Suppressor macrophage treated with lipopolysaccharide for 4 hours (primary cell): ENCODE results near the gene COL5A3.
"Not testable (repeated sequence)": the region's sequence is repeated elsewhere in the genome, so short reads cannot be mapped to it uniquely, and the experiment has no call there.

Source experiments
- DNase-seq: peaks from one replicate; pipeline ENCODE4 v3.0.0-alpha.2; 2020

The COL5A3 gene

GRCh38 chr19:9968820-9969687 is 41.2 kb downstream of the COL5A3 start:
- DNase-seq: no peak

GRCh38 chr19:9967326-9967725 is 43.0 kb downstream of the COL5A3 start:
- DNase-seq: no peak

GRCh38 chr19:9966448-9966847 is 43.9 kb downstream of the COL5A3 start:
- DNase-seq: no peak

GRCh38 chr19:9966024-9966423 is 44.3 kb downstream of the COL5A3 start:
- DNase-seq: no peak

- no peak for DNase-seq
These were observed 47.5 kb downstream of the COL5A3 start for GRCh38 chr19:9962623-9963290.

- no peak for DNase-seq
These were observed 49.2 kb downstream of the COL5A3 start for GRCh38 chr19:9961103-9961502.

GRCh38 chr19:9958379-9958821 is 51.9 kb downstream of the COL5A3 start:
- DNase-seq: no peak

GRCh38 chr19:9956956-9957355 is 53.3 kb downstream of the COL5A3 start:
- no peak for DNase-seq

GRCh38 chr19:9953802-9954542 is 56.3 kb downstream of the COL5A3 start:
- DNase-seq: no peak

- DNase-seq: no peak
These were observed 58.0 kb downstream of the COL5A3 start for GRCh38 chr19:9952276-9952675.

- no peak for DNase-seq
These were observed 62.9 kb downstream of the COL5A3 start for GRCh38 chr19:9947441-9947840.

GRCh38 chr19:9946528-9947125 is 63.7 kb downstream of the COL5A3 start:
- DNase-seq: not testable (repeated sequence)

GRCh38 chr19:9945319-9945966 is 64.9 kb downstream of the COL5A3 start:
- DNase-seq: no peak

- DNase-seq: no peak
These were observed 66.6 kb downstream of the COL5A3 start for GRCh38 chr19:9943744-9944143.

- DNase-seq: no peak
These were observed 68.6 kb downstream of the COL5A3 start for GRCh38 chr19:9941671-9942070.

- DNase-seq: no peak
These were observed 69.1 kb downstream of the COL5A3 start for GRCh38 chr19:9941231-9941630.

GRCh38 chr19:9940778-9941177 is 69.5 kb downstream of the COL5A3 start:
- no peak for DNase-seq

- DNase-seq: no peak
These were observed 70.9 kb downstream of the COL5A3 start for GRCh38 chr19:9939301-9939913.

GRCh38 chr19:9937001-9937411 is 73.3 kb downstream of the COL5A3 start:
- no peak for DNase-seq

GRCh38 chr19:9936326-9937000 is 73.8 kb downstream of the COL5A3 start, which contains the start of gene OLFM2:
OLFM2 (minus strand) TSS chr19:9936515; CDS start chr19:9936366, 149 bp downstream.
- DNase-seq: no peak
